ENCODE results near the gene NPHP4.
"Not testable (repeated sequence)": the region's sequence is repeated elsewhere in the genome, so short reads cannot be mapped to it uniquely, and the experiment has no call there.

NPHP4 gene

DNA sequence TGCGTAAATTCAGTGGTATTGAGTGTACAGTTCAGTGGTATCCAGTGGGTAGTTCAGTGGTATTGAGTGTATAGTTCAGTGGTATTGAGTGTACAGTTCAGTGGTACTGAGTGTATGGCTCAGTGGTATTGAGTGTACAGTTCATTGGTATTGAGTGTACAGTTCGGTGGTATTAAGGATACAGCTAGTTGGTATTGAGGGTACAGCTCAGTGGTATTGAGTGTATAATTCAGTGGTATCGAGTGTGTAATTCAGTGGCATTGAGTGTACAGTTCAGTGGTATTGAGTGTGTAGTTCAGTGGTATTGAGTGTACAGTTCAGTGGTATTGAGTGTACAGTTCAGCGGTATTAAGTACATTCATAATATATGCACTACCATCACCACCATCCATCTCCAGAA is 30.0 kb upstream of the NPHP4 start:
- DNase-seq: no peak

DNA sequence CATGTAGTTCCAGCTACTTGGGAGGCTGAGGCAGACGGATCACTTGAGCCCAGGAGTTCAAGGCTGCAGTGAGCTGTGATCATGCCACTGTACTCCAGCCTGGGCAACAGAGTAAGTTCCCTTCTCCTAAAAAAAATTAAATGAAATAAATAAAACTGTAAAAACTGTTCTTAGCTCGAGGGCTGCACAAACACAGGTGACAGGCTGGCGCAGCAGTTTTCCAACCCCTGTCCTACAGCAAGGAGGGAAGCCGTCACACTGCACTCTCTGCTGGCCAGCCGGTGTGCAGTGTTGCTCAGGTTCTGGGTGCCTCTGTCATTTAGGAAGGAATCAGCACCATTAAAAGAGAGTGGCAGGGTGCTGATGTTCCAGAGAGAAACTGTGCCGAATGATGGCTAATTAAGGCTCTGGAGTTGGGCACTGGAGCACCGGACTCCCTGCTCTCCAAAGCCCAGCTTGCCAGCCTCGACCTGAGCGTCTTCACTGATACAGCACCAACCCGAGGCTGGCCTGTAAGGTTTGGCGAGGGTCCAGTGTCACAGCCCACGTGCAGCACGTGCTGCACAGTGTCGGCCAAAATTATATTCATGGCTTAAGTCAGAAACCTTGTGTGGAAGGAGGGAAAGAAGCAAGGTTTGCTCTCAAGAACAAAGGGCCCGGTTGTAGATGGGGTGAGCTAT is 27.1 kb upstream of the NPHP4 start:
- no peak for DNase-seq

- DNase-seq: not testable (repeated sequence)
Measured at GRCh38 chr1:6017654-6018053, 25.4 kb upstream of the NPHP4 start.

- no peak for DNase-seq
Measured at GRCh38 chr1:6016191-6016865, 24.1 kb upstream of the NPHP4 start.

GRCh38 chr1:6014130-6014999 is 22.1 kb upstream of the NPHP4 start:
- DNase-seq: no peak

GRCh38 chr1:6013491-6013890 is 21.3 kb upstream of the NPHP4 start:
- no peak for DNase-seq

GRCh38 chr1:6012529-6013318 is 20.5 kb upstream of the NPHP4 start:
- DNase-seq: peak in 1 of 2 donors; percentile 28

GRCh38 chr1:6011946-6012258 is 19.7 kb upstream of the NPHP4 start:
- no peak for DNase-seq

GRCh38 chr1:6011161-6011945 is 19.1 kb upstream of the NPHP4 start:
- no peak for DNase-seq

DNA sequence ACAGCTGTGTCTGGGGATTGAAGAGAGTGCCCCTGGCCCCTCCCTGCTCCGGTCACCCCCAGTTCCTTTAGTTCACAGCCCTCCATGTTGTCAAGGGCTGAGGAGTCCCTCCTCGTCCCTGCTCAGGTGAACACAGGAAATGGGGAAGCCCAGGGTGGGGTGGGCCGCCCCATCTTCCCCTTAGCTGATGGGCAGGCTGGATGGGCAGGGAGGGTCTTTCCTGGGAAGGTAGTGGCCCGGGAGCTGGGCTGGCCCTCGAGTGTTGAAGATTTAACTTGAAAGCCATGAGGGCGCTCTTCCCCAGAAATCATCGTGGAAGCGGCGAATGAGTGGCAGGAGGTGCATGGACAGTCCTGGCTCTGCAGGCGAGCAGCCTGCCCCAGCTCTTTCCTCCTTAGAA is 18.3 kb upstream of the NPHP4 start:
- no peak for DNase-seq

DNA sequence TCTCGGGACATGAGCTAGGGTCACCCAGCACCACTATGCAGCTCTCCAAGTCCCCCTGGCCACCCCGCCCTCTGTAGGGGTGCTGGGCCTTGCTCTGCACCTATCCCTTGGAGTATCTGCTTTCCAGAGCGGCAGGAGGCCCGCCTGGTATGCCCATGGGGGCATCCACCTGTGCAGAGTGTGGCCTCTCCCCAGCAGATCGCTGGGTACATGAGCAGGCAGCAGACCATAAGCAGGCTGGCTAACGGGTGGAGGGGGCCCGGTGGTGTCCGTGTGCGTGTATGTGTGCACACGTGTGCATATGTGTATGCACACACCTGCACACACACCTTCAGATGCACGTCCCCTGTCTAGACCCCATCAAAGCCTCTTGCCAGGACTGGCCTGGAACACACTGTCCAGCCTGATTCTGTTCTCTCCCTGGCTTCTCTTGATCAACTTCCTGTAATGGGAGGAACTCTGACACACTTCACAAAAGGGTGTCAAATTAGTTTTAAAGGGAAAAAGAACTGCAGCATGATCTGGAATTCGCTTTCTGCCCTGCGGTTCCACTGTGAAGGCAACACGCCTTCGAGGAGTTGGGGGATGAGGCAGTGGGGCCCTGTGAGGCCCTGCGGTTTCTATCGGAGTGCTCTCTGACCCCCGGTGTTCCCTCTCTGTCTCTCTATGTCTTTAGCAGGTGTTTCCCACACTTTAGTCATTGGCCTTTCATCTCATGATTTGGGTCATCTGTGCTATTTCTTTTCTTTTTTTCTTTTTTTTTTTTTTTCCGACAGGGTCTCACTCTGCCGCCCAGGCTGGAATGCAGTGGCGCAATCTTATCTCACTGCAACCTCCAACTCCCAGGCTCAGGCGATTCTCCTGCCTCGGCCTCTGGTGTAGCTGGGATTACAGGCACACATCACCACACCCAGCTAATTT is 17.2 kb upstream of the NPHP4 start:
- DNase-seq: no peak

- DNase-seq: no peak
Measured at GRCh38 chr1:6008696-6009095, 16.5 kb upstream of the NPHP4 start.

DNA sequence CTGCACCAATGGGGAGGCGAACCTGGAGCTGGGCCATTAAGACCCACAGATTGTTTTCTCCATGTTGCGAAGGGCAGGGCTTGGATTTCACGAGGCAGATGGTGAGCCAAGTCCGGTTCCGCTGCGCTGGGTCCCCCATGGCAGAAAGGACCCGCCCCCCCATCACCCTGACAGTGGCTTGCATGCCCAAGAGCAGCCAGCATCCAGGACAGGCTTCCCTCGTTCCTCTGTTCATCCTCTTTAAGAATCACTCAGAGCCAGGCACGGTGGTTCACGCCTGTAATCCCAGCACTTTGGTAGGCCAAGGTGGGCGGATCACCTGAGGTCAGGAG is 15.8 kb upstream of the NPHP4 start:
- no peak for DNase-seq

GRCh38 chr1:6007318-6008083 is 15.3 kb upstream of the NPHP4 start:
- DNase-seq: no peak

DNA sequence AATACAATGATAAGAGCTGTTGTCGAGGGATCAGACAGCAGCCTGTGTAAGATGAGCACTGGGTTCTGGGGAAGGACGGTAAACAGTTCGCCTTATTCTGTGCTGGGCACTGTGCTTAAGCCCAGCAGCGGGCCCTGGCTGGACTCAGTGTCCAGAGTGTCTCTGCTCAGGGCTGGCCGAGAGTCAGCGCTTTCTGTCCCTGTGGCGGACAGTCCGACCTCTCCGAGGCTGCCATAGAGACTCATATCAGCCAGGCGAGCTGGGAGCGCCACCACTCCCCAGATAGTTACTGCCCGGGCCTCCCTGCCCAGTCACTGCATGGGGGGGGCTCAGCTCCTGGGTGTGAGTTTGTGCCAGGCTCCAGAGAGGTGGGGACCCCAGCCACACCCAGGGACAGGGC is 14.7 kb upstream of the NPHP4 start:
- DNase-seq: no peak

GRCh38 chr1:6005276-6005917 is 13.2 kb upstream of the NPHP4 start:
- DNase-seq: no peak

DNA sequence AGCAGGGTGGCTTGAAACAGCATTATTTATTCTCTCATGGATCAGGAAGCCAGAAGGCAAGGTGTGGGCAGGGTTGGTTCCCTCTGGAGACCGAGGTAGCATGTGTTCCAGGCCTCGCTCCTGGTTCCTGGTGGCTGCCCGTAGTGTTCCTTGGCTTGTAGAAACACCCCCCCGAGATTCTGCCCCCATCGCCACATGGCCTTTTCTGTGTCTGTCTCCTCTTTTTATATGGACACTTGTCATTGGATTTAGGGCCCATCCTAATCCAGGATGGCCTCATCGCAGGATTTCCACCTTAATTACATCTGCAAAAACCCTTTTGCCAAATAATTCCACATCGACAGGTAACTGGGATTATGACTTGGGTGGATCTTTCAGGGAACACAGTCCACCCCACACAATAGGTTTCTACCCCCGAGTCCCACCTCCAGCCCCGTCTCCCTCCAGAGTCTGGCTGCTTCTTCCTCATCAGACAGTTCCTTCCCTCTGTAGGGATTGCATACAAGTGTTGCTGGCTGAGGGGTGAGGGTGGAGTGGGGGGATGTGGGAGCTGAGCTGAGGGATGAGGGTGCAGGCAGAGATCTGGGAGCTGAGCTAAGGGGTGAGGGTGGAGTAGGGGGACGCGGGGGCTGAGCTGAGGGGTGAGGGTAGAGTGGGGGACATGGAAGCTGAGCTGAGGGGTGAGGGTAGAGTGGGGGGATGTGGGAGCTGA is 12.3 kb upstream of the NPHP4 start:
- DNase-seq: no peak

DNA sequence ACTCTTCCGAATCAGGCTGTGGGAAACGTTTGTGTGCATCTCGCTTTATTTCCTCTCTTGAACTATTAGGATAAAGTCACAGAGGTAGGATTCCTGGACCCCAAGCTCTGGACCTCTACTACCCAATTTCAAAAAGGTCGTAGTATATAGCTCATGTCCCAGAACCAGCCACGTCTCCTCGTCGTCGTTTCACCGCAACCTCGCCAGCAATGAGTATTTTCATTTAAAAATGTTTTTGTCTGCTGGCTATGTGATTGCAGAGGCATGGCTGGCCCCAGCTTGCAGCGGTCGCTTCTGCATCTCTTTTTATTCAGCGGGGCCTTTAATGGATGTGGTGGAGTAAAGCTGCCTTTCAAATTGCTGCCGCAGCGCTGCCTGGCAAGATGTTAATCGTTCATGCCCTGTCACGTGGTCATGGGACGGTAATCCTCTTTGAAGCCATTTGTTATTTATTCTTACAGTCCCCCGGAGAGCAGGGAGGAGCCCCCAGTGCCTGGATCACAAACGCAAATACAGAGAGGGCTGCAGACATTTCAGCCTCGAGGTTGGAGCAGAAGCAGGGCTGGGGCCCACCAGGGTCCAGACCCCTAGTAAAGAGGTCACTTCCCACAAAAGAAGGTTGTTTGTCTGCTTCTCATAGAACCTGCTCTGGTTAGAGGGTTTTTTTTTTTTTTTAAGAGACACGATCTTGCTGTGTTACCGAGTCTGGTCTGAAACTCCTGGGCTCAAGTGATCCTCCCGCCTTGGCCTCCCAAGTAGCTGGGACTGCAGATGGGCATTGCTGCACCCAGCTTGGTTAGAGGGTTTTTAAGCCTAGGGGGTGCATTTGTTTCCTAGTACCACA is 11.6 kb upstream of the NPHP4 start:
- no peak for DNase-seq

Measured in CD4-positive, alpha-beta T cell treated with Interleukin-4 for 1 hour (primary cell).